A549 (cell line): ENCODE measurements around the gene GAGE12J. TPM values are rescaled to one million over a fixed set of nuclear protein-coding genes. Genes with fewer than 3 reads are reported as not detected.
A peak's percentile ranks its signal among the peaks of the same experiment; 100 is the strongest.
"Not testable (repeated sequence)": the region's sequence is repeated elsewhere in the genome, so short reads cannot be mapped to it uniquely, and the experiment has no call there.

ENCODE experiments used
- ATAC-seq, 2 experiments: fragments of 200-7000 bp in 1 of 2; fragments of >200 bp in 1 of 2; cut with Nextera tagmentation in 1 of 2; cut with Tn5 transposase in 1 of 2; 3 replicates each; pipeline versions ENCODE4 v1.8.0 to v1.9.1; 2018 to 2020; ENCODE audit warnings: mild to moderate bottlenecking in 1 of 2, moderate library complexity in 1 of 2
- CTCF ChIA-PET: fragments of 300-600 bp; sonication (Branson Sonifier 250); formaldehyde crosslinking; extraction: SDS; loops from one replicate; lab custom pipeline; 2021; ENCODE audit warnings: antibody characterized with exemption, inconsistent platforms; lab: Yijun Ruan, JAX
- POLR2A ChIA-PET: fragments of 350-600 bp; formaldehyde crosslinking; extraction: SDS; loops from one replicate; lab custom pipeline; 2021; ENCODE audit warnings: antibody characterized with exemption, inconsistent platforms; lab: Yijun Ruan, JAX
- DNase-seq, 2 experiments: peaks; one replicate each; pipeline versions ENCODE4 v3.0.0 to v3.0.0-alpha.2; 2011 to 2016; ENCODE audit warnings: low read depth in 1 of 2, low spot score in 1 of 2
- FAIRE-seq: peaks from 2 replicates; lab custom pipeline; 2011; peaks lifted over from hg19 to GRCh38; lab: Jason Lieb, UNC
- H3K27ac ChIP-seq, 2 experiments: fragments of >200 bp; sonication (Bioruptor Twin); formaldehyde crosslinking; 3 replicates each; pipeline ENCODE4 v1.5.1; 2016 to 2017
- H3K4me1 ChIP-seq: fragments of >200 bp; sonication (Bioruptor Twin); formaldehyde crosslinking; 3 replicates; pipeline ENCODE4 v1.6.1; 2016
- H3K4me2 ChIP-seq: fragments of >200 bp; sonication (Bioruptor Twin); formaldehyde crosslinking; 3 replicates; pipeline ENCODE4 v1.6.1; 2016
- H3K4me3 ChIP-seq: fragments of >200 bp; sonication (Bioruptor Twin); formaldehyde crosslinking; 3 replicates; pipeline ENCODE4 v1.5.1; 2016
- H3K9me3 ChIP-seq: fragments of >200 bp; sonication (Bioruptor Twin); formaldehyde crosslinking; 3 replicates; pipeline ENCODE4 v1.6.1; 2016
- CHD2 ChIP-seq: fragments of 150-350 bp; IDR thresholded peaks from 2 replicates; pipeline ENCODE4 v1.6.1; 2014; ENCODE audit warnings: low read length; ENCODE audit not compliant: partially characterized antibody
- EHF ChIP-seq: fragments of 250-450 bp; sonication (Bioruptor Pico); IDR thresholded peaks from 2 replicates; pipeline ENCODE4 v1.5.0; 2020; ENCODE audit warnings: mild to moderate bottlenecking
- EHMT2 ChIP-seq: fragments of 200-600 bp; sonication (generic); IDR thresholded peaks from 2 replicates; pipeline ENCODE4 v1.6.1; 2016; ENCODE audit warnings: antibody characterized with exemption, low read depth, mild to moderate bottlenecking, moderate library complexity
- ESRRA ChIP-seq: fragments of 150-350 bp; IDR thresholded peaks from 2 replicates; pipeline ENCODE4 v1.6.1; 2014; ENCODE audit warnings: mild to moderate bottlenecking, low read length, borderline replicate concordance
- HDAC2 ChIP-seq: fragments of 200-600 bp; sonication (generic); IDR thresholded peaks from 2 replicates; pipeline ENCODE4 v1.6.1; 2016
- HEYL ChIP-seq: fragments of 250-450 bp; sonication (Bioruptor Pico); IDR thresholded peaks from 2 replicates; pipeline ENCODE4 v1.8.0; 2021; ENCODE audit warnings: mild to moderate bottlenecking, moderate library complexity
- HOXB13 ChIP-seq: fragments of 250-450 bp; sonication (Bioruptor Pico); IDR thresholded peaks from 2 replicates; pipeline ENCODE4 v1.5.0; 2020; ENCODE audit warnings: low read depth, mild to moderate bottlenecking, moderate library complexity
- HOXB5 ChIP-seq: fragments of 250-450 bp; sonication (Bioruptor Pico); IDR thresholded peaks from 2 replicates; pipeline ENCODE4 v1.5.0; 2020; ENCODE audit warnings: mild to moderate bottlenecking, moderate library complexity
- MAFK ChIP-seq: fragments of 450-650 bp; IDR thresholded peaks from 2 replicates; pipeline ENCODE4 v1.6.1; 2014; ENCODE audit not compliant: partially characterized antibody
- MAX ChIP-seq: IDR thresholded peaks from 2 replicates; pipeline ENCODE4 v1.6.1; 2012
- MAZ ChIP-seq: fragments of 150-350 bp; IDR thresholded peaks from 2 replicates; pipeline ENCODE4 v1.6.1; 2014; ENCODE audit warnings: antibody characterized with exemption, low read depth, low read length, borderline replicate concordance
- PHF8 ChIP-seq: fragments of 200-600 bp; sonication (generic); IDR thresholded peaks from 2 replicates; pipeline ENCODE4 v1.6.1; 2016; ENCODE audit warnings: low read depth, mild to moderate bottlenecking, antibody characterized with exemption, moderate library complexity, borderline replicate concordance
- POLR2A ChIP-seq: IDR thresholded peaks from 2 replicates; pipeline ENCODE4 v1.6.1; 2012; ENCODE audit warnings: mild to moderate bottlenecking, low read length
- RARB ChIP-seq: fragments of 250-450 bp; sonication (Bioruptor Pico); IDR thresholded peaks from 2 replicates; pipeline ENCODE4 v1.8.0; 2021; ENCODE audit warnings: mild to moderate bottlenecking, moderate library complexity
- RFX5 ChIP-seq: fragments of 450-650 bp; IDR thresholded peaks from 2 replicates; pipeline ENCODE4 v1.7.1; 2014; ENCODE audit warnings: antibody characterized with exemption, mild to moderate bottlenecking, moderate library complexity
- RNF2 ChIP-seq: fragments of 200-600 bp; sonication (generic); IDR thresholded peaks from 2 replicates; pipeline ENCODE4 v1.6.1; 2016; ENCODE audit warnings: low read depth, mild to moderate bottlenecking, antibody characterized with exemption, moderate library complexity, borderline replicate concordance
- ZC3H11A ChIP-seq: fragments of 450-650 bp; IDR thresholded peaks from 2 replicates; pipeline ENCODE4 v1.6.1; 2014; ENCODE audit warnings: antibody characterized with exemption, mild to moderate bottlenecking
- ZNF302 ChIP-seq: fragments of 250-450 bp; sonication (Bioruptor Pico); IDR thresholded peaks from 2 replicates; pipeline ENCODE4 v1.9.0; 2021; ENCODE audit warnings: inconsistent platforms, mild to moderate bottlenecking, moderate library complexity
- WGBS: methylation state at CpG from one replicate; pipeline ENCODE4 v1.1.6; 2017; ENCODE audit errors: missing lambda C conversion rate; 5-methylcytosine and 5-hydroxymethylcytosine counted together
- polyA minus RNA-seq: library from RNA; depleted of rRNA, polyadenylated mRNA; stranded (reverse); fragments of >200 nt; gene quantifications from 2 replicates; pipeline ENCODE4 v1.2.3, GENCODE V29; 2011; rRNA and poly(A)+ RNA removed
- polyA plus RNA-seq, 4 experiments: library from polyadenylated mRNA; depleted of rRNA in 3 of 4; stranded (reverse); fragments of >200 nt; fragmentation: RNase III in 1 of 4; extraction: RNeasy Plus Mini Kit Qiagen cat#74134 plus additional on column Dnase treatment in 1 of 4; gene quantifications; 2 replicates in 3 of 4; 3 replicates in 1 of 4; pipeline ENCODE4 v1.2.3, GENCODE V29; 2011 to 2017
- TF ChIP-seq, protein P1 (sequence below): fragments of 150-350 bp; IDR thresholded peaks from 2 replicates; pipeline ENCODE4 v1.6.1; 2014; ENCODE audit warnings: low read depth, mild to moderate bottlenecking, low read length
- TF ChIP-seq, protein P2 (sequence below): fragments of 200-600 bp; sonication (generic); IDR thresholded peaks from 2 replicates; pipeline ENCODE4 v1.6.1; 2016; ENCODE audit warnings: antibody characterized with exemption, mild to moderate bottlenecking, moderate library complexity

Gene GAGE12J, protein sequence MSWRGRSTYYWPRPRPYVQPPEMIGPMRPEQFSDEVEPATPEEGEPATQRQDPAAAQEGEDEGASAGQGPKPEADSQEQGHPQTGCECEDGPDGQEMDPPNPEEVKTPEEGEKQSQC
- polyA plus RNA-seq (2011; rRNA removed) (not detected in 2 replicates), polyA plus RNA-seq (2017; fragmentation: RNase III; extraction: RNeasy Plus Mini Kit Qiagen cat#74134 plus additional on column Dnase treatment) (not detected in 3 replicates), polyA minus RNA-seq (not detected in 2 replicates)
- polyA plus RNA-seq (2012; cell fraction: cytosol; rRNA removed) = not detected in 2 replicates
- not detected in 2 replicates for polyA plus RNA-seq (2012; cell fraction: nucleus; rRNA removed)

GRCh38 chrX:49321737-49322136, at the start of gene GAGE12J:
GAGE12J (plus strand) TSS chrX:49322037; CDS start chrX:49323194, 1,157 bp downstream.
- CTCF ChIA-PET, H3K4me3 ChIP-seq, POLR2A ChIA-PET, ATAC-seq, H3K4me2 ChIP-seq, H3K4me1 ChIP-seq, H3K9me3 ChIP-seq, FAIRE-seq, DNase-seq, H3K27ac ChIP-seq: not testable (repeated sequence)
- no CpG with 5 or more reads among the region's 16 CpGs for WGBS

- no peak overlapping the region for H3K4me3 ChIP-seq
- no peak for DNase-seq
- H3K4me1 ChIP-seq = peaks cover 29% of the 10 kb centered on the region; the same call in 2 of the 3 replicates
- ChIA-PET POLR2A (interaction anchor here (0.7 to 0.9 kb wide), 2 partner anchors 37 to 82 kb away, joined by 3 to 7 read pairs; partner anchors contain the start of gene CCDC22), CTCF (interaction anchor here (0.6 kb wide), 1 partner anchor 80 kb away, joined by 3 read pairs; no protein-coding TSS in a partner anchor)
- TF ChIP-seq MAX (no peak), ESRRA (no peak), RARB (CRISPR knock-in tag) (no peak), ZNF302 (CRISPR knock-in tag) (no peak), HEYL (no peak), CHD2 (no peak), EHMT2 (no peak), HDAC2 (no peak), POLR2A (no peak), PHF8 (no peak), RFX5 (no peak), EHF (CRISPR knock-in tag) (no peak), ZC3H11A (no peak), RNF2 (no peak), HOXB5 (CRISPR knock-in tag) (no peak), MAFK (no peak), MAZ (no peak), HOXB13 (CRISPR knock-in tag) (no peak)
- TF ChIP-seq, protein P1, sequence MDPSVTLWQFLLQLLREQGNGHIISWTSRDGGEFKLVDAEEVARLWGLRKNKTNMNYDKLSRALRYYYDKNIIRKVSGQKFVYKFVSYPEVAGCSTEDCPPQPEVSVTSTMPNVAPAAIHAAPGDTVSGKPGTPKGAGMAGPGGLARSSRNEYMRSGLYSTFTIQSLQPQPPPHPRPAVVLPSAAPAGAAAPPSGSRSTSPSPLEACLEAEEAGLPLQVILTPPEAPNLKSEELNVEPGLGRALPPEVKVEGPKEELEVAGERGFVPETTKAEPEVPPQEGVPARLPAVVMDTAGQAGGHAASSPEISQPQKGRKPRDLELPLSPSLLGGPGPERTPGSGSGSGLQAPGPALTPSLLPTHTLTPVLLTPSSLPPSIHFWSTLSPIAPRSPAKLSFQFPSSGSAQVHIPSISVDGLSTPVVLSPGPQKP = no peak
- TF ChIP-seq, protein P2, sequence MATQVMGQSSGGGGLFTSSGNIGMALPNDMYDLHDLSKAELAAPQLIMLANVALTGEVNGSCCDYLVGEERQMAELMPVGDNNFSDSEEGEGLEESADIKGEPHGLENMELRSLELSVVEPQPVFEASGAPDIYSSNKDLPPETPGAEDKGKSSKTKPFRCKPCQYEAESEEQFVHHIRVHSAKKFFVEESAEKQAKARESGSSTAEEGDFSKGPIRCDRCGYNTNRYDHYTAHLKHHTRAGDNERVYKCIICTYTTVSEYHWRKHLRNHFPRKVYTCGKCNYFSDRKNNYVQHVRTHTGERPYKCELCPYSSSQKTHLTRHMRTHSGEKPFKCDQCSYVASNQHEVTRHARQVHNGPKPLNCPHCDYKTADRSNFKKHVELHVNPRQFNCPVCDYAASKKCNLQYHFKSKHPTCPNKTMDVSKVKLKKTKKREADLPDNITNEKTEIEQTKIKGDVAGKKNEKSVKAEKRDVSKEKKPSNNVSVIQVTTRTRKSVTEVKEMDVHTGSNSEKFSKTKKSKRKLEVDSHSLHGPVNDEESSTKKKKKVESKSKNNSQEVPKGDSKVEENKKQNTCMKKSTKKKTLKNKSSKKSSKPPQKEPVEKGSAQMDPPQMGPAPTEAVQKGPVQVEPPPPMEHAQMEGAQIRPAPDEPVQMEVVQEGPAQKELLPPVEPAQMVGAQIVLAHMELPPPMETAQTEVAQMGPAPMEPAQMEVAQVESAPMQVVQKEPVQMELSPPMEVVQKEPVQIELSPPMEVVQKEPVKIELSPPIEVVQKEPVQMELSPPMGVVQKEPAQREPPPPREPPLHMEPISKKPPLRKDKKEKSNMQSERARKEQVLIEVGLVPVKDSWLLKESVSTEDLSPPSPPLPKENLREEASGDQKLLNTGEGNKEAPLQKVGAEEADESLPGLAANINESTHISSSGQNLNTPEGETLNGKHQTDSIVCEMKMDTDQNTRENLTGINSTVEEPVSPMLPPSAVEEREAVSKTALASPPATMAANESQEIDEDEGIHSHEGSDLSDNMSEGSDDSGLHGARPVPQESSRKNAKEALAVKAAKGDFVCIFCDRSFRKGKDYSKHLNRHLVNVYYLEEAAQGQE = no peak
- WGBS = 82% methylated on average over 6 of the region's 6 CpGs
- no peak for ATAC-seq
- H3K9me3 ChIP-seq = no peaks in the 10 kb centered on the region
- H3K4me2 ChIP-seq = peak overlapping the region; percentile 97; the same call in 2 of the 3 replicates
- H3K27ac ChIP-seq = no peak overlapping the region
- FAIRE-seq = no peak
Measured at GRCh38 chrX:49272421-49272820, 49.4 kb upstream of the GAGE12J start.
